Fibroblast of peridontal ligament (primary cell): ENCODE results near the gene PCSK4.
"Not testable (repeated sequence)": the region's sequence is repeated elsewhere in the genome, so short reads cannot be mapped to it uniquely, and the experiment has no call there.

ENCODE experiments used
- DNase-seq: peaks from one replicate; pipeline ENCODE4 v3.0.0-alpha.2; 2010; ENCODE audit errors: extremely low read depth

The PCSK4 gene

GRCh38 chr19:1505012-1505411, 14.9 kb upstream of the PCSK4 start:
- no peak for DNase-seq

- no peak for DNase-seq
Measured at GRCh38 chr19:1503925-1504773, 14.0 kb upstream of the PCSK4 start.

GRCh38 chr19:1503089-1503924, 13.2 kb upstream of the PCSK4 start:
- no peak for DNase-seq

GRCh38 chr19:1502433-1503088, 12.4 kb upstream of the PCSK4 start:
- no peak for DNase-seq

- DNase-seq: no peak
Measured at GRCh38 chr19:1501200-1501595, 11.0 kb upstream of the PCSK4 start.

- not testable (repeated sequence) for DNase-seq
Measured at GRCh38 chr19:1499231-1499630, 9.1 kb upstream of the PCSK4 start.

GRCh38 chr19:1497578-1498235, 7.6 kb upstream of the PCSK4 start:
- DNase-seq: no peak

- no peak for DNase-seq
Measured at GRCh38 chr19:1496714-1497577, 6.8 kb upstream of the PCSK4 start.

- no peak for DNase-seq
Measured at GRCh38 chr19:1495799-1496713, 5.9 kb upstream of the PCSK4 start.

- DNase-seq: no peak
Measured at GRCh38 chr19:1495051-1495798, 5.1 kb upstream of the PCSK4 start.

- no peak for DNase-seq
Measured at GRCh38 chr19:1494115-1494815, 4.1 kb upstream of the PCSK4 start.

GRCh38 chr19:1492474-1493006, 2.4 kb upstream of the PCSK4 start:
- no peak for DNase-seq

- no peak for DNase-seq
Measured at GRCh38 chr19:1491849-1492170, 1.7 kb upstream of the PCSK4 start.

GRCh38 chr19:1491114-1491848, 1.1 kb upstream of the PCSK4 start, which contains the start of gene REEP6:
Gene REEP6 (plus strand): TSS chr19:1491181. CDS start chr19:1491270, 89 bp downstream.
- DNase-seq: no peak

- no peak for DNase-seq
Measured at GRCh38 chr19:1489463-1490310, 463 bp downstream of the PCSK4 start.

GRCh38 chr19:1488282-1488601, 1.9 kb downstream of the PCSK4 start:
- no peak for DNase-seq
